OCI-LY3 (cell line): ENCODE results near the gene SLFN11.

Experiments
- H2AFZ ChIP-seq: fragments of 200-600, 300-600 bp; shearing (Covaris generic); 2 replicates; pipeline ENCODE4 v1.6.0; 2014; ENCODE audit warnings: antibody characterized with exemption, low read depth, low read length
- H3K27ac ChIP-seq: fragments of 200-600, 300-600 bp; sonication (generic); 2 replicates; pipeline ENCODE4 v1.5.1; 2014; ENCODE audit warnings: mild to moderate bottlenecking, low read length, moderate library complexity, mixed read lengths
- H3K27me3 ChIP-seq: fragments of 200-600, 300-600 bp; sonication (generic); 2 replicates; pipeline ENCODE4 v1.6.1; 2014; ENCODE audit warnings: low read depth, low read length, mixed read lengths
- H3K36me3 ChIP-seq: fragments of 200-600, 300-600 bp; sonication (generic); replicated peaks from 2 replicates; pipeline ENCODE3; 2014; ENCODE audit warnings: low read depth, low read length, mixed read lengths
- H3K4me1 ChIP-seq: fragments of 300-600, 200-600 bp; sonication (generic); 2 replicates; pipeline ENCODE4 v1.6.1; 2014; ENCODE audit warnings: low read length, mixed read lengths
- H3K4me2 ChIP-seq: fragments of 200-600, 300-600 bp; sonication (generic); 2 replicates; pipeline ENCODE4 v1.6.1; 2014; ENCODE audit warnings: low read length, mixed read lengths
- H3K4me3 ChIP-seq: fragments of 300-600, 200-600 bp; sonication (generic); 2 replicates; pipeline ENCODE4 v1.5.1; 2014; ENCODE audit warnings: antibody characterized with exemption, mild to moderate bottlenecking, low read length, moderate library complexity
- H3K79me2 ChIP-seq: fragments of 300-600, 200-600 bp; shearing (Covaris generic); 2 replicates; pipeline ENCODE4 v1.6.1; 2014; ENCODE audit warnings: mild to moderate bottlenecking, low read length, mixed read lengths
- H3K9ac ChIP-seq: fragments of 300-600, 200-600 bp; shearing (Covaris generic); 2 replicates; pipeline ENCODE4 v1.6.0; 2014; ENCODE audit warnings: mild to moderate bottlenecking, low read length, moderate library complexity
- H3K9me3 ChIP-seq: fragments of 200-600, 300-600 bp; shearing (Covaris generic); 2 replicates; pipeline ENCODE4 v1.6.1; 2014; ENCODE audit warnings: low read length, mixed read lengths; ENCODE audit not compliant: insufficient read depth
- H4K20me1 ChIP-seq: fragments of 200-600, 300-600 bp; sonication (generic); 2 replicates; pipeline ENCODE4 v1.6.1; 2016; ENCODE audit warnings: low read length, mixed read lengths; ENCODE audit not compliant: insufficient read depth
- EZH2phosphoT487 ChIP-seq: fragments of 200-600 bp; shearing (Covaris generic); IDR thresholded peaks from 2 replicates; pipeline ENCODE4 v1.6.1; 2018; ENCODE audit warnings: antibody characterized with exemption, mixed run types, low read depth
- TF ChIP-seq, protein P1 (sequence below): fragments of 200-600, 300-600 bp; sonication (generic); IDR thresholded peaks from 2 replicates; pipeline ENCODE4 v1.5.1; 2014; ENCODE audit warnings: antibody characterized with exemption, low read length, low read depth

Gene SLFN11

GRCh38 chr17:35390663-35391062 is 17.2 kb upstream of the SLFN11 start:
- H2AFZ ChIP-seq: no peak overlapping the region
- H3K4me3 ChIP-seq: no peak overlapping the region
- H3K27ac ChIP-seq: no peak overlapping the region
- H3K79me2 ChIP-seq: no peaks in the 10 kb centered on the region
- no peak overlapping the region for H3K4me2 ChIP-seq
- H3K4me1 ChIP-seq: 0 out of 2 replicates have a peak, but pooled peaks cover 3% of the 10 kb centered on the region
- no peaks in the 10 kb centered on the region for H3K9me3 ChIP-seq
- no peaks in the 10 kb centered on the region for H4K20me1 ChIP-seq
- H3K36me3 ChIP-seq: no peaks in the 10 kb centered on the region
- no peak overlapping the region for H3K9ac ChIP-seq
- TF ChIP-seq, protein P1, sequence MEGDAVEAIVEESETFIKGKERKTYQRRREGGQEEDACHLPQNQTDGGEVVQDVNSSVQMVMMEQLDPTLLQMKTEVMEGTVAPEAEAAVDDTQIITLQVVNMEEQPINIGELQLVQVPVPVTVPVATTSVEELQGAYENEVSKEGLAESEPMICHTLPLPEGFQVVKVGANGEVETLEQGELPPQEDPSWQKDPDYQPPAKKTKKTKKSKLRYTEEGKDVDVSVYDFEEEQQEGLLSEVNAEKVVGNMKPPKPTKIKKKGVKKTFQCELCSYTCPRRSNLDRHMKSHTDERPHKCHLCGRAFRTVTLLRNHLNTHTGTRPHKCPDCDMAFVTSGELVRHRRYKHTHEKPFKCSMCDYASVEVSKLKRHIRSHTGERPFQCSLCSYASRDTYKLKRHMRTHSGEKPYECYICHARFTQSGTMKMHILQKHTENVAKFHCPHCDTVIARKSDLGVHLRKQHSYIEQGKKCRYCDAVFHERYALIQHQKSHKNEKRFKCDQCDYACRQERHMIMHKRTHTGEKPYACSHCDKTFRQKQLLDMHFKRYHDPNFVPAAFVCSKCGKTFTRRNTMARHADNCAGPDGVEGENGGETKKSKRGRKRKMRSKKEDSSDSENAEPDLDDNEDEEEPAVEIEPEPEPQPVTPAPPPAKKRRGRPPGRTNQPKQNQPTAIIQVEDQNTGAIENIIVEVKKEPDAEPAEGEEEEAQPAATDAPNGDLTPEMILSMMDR: no peak
- no peak for TF ChIP-seq EZH2phosphoT487
- no peaks in the 10 kb centered on the region for H3K27me3 ChIP-seq

- Histone ChIP-seq H3K79me2 (no peaks in the 10 kb centered on the region), H3K4me2 (no peak overlapping the region), H3K36me3 (no peaks in the 10 kb centered on the region), H2AFZ (no peak overlapping the region), H3K27me3 (no peaks in the 10 kb centered on the region), H3K4me3 (no peak overlapping the region), H3K27ac (no peak overlapping the region), H3K4me1 (0 out of 2 replicates have a peak, but pooled peaks cover 3% of the 10 kb centered on the region), H4K20me1 (no peaks in the 10 kb centered on the region), H3K9ac (no peak overlapping the region), H3K9me3 (no peaks in the 10 kb centered on the region)
- no peak for TF ChIP-seq EZH2phosphoT487
- TF ChIP-seq, protein P1: no peak
Observed at GRCh38 chr17:35390156-35390555, 16.7 kb upstream of the SLFN11 start.

DNA sequence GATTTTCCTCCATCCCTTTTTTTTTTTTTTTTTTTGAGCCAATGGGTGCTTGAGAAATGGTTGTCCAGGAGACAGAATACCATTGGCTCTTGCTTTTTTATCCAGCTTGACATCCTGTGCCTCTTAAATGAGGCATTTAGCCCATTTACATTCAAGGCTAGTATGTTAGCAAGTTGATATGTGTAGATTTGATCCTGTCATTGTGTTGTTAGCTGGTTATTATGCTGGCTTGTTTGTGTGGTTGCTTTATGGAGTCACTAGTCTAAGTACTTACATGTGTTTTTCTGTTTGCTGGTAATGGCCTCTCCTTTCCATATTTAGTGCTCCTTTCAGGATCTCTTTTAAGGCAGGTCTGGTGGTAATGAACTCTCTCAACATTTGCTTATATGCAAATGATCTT is 14.1 kb upstream of the SLFN11 start:
- H3K4me1 ChIP-seq: peaks cover 4% of the 10 kb centered on the region; the same call in 1 of the 2 replicates
- no peaks in the 10 kb centered on the region for H3K27me3 ChIP-seq
- no peaks in the 10 kb centered on the region for H3K36me3 ChIP-seq
- no peak overlapping the region for H3K4me2 ChIP-seq
- no peak for TF ChIP-seq EZH2phosphoT487
- no peak overlapping the region for H3K9ac ChIP-seq
- no peak overlapping the region for H2AFZ ChIP-seq
- H3K9me3 ChIP-seq: no peaks in the 10 kb centered on the region; the same call in 1 of the 2 replicates
- H3K4me3 ChIP-seq: no peak overlapping the region
- H3K79me2 ChIP-seq: no peaks in the 10 kb centered on the region
- H3K27ac ChIP-seq: no peak overlapping the region
- no peaks in the 10 kb centered on the region for H4K20me1 ChIP-seq

DNA sequence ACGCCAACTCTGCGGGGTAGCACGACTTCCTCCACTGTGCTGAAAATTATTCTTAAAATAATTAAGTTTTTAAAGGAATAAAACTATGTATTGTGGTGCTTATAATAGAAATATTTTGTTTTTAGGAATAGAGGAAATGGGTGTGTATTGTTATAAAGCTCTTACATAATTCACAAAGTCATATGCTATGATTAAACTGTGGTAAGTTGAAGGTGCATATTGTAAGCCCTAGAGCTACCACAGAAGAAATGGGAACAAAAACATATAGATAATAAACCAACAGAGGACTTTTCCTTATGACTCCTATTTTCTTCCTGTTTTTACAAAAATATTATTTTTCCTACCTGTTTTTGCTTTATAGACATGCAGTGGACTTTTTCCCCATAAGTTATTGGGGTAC is 4.3 kb upstream of the SLFN11 start:
- TF ChIP-seq, protein P1: no peak
- no peak for TF ChIP-seq EZH2phosphoT487
- Histone ChIP-seq H3K9ac (no peak overlapping the region), H3K36me3 (no peaks in the 10 kb centered on the region), H3K79me2 (peaks cover 11% of the 10 kb centered on the region), H3K4me1 (peaks cover 33% of the 10 kb centered on the region), H3K4me2 (no peak overlapping the region), H3K4me3 (no peak overlapping the region), H3K9me3 (no peaks in the 10 kb centered on the region), H3K27ac (no peak overlapping the region), H2AFZ (no peak overlapping the region), H3K27me3 (no peaks in the 10 kb centered on the region), H4K20me1 (no peaks in the 10 kb centered on the region)
